ENCODE results near the gene SEC31A. TPM values are rescaled to one million over a fixed set of nuclear protein-coding genes. Genes with fewer than 3 reads are reported as not detected.
A peak's percentile ranks its signal among the peaks of the same experiment; 100 is the strongest.

SEC31A gene
- total and polyA plus RNA-seq, 7 donors, result 67.9 to 197 (median 121) TPM

DNA sequence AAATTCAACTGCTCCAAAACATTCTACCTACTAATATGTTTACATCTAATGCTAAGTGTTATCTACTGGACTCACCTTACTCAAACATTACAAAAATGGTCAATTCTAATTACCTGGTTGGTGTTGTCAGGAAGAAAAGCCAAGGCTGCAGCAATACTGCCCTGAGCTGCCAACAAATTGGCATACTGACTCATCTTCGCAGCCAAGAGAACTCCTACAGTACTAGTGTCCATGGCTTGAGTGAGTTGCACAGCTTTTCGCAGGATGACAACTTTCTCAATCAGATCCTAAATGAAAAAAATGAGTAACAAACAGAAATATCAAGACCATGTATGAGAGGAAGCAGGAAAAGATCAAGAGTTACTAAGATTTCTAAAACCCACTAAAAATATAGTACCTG, 39.6 kb downstream of the SEC31A start:
- DNase-seq, result no peak
- no peaks in the 10 kb centered on the region for H3K9me3 ChIP-seq
- H3K27ac ChIP-seq, result no peak overlapping the region
- TF ChIP-seq POLR2A (IDR thresholded peaks at IDR 0.05), result no peak
- TF ChIP-seq EP300 (IDR thresholded peaks at IDR 0.05), result no peak
- TF ChIP-seq POLR2AphosphoS5 (IDR thresholded peaks at IDR 0.05), result no peak
- TF ChIP-seq, protein P1, sequence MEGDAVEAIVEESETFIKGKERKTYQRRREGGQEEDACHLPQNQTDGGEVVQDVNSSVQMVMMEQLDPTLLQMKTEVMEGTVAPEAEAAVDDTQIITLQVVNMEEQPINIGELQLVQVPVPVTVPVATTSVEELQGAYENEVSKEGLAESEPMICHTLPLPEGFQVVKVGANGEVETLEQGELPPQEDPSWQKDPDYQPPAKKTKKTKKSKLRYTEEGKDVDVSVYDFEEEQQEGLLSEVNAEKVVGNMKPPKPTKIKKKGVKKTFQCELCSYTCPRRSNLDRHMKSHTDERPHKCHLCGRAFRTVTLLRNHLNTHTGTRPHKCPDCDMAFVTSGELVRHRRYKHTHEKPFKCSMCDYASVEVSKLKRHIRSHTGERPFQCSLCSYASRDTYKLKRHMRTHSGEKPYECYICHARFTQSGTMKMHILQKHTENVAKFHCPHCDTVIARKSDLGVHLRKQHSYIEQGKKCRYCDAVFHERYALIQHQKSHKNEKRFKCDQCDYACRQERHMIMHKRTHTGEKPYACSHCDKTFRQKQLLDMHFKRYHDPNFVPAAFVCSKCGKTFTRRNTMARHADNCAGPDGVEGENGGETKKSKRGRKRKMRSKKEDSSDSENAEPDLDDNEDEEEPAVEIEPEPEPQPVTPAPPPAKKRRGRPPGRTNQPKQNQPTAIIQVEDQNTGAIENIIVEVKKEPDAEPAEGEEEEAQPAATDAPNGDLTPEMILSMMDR (IDR thresholded peaks at IDR 0.05), result no peak
- no peaks in the 10 kb centered on the region for H3K4me1 ChIP-seq
- 95 to 98% methylated on average over 2 of the region's 2 CpGs for WGBS, 2 donors
- H3K4me3 ChIP-seq, result no peak overlapping the region
- peaks cover 18 to 99% (median 69%) of the 10 kb centered on the region in 4 donors for H3K36me3 ChIP-seq
- intact Hi-C loops (cut with DNase I), result no loop called here
- no peaks in the 10 kb centered on the region for H3K27me3 ChIP-seq

DNA sequence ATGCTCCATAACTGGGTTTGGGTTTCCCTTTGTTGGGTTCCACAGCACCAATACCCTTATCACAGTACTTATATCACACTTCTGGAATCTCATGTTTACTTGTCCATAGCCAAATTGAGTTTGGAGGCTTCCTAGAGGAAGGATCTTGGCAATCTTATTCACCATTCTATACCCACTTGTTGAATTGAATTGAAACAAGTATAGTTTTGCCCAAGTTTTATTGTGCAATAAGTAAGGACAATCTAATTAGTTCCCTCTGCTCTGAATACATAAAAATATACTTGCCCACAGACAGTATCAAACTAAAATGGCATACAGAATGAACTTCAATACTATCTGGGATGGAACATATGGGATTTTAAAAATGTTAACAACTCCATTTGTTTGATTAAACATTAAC, 40.3 kb downstream of the SEC31A start:
- no peaks in the 10 kb centered on the region for H3K4me1 ChIP-seq
- H3K27me3 ChIP-seq, result no peaks in the 10 kb centered on the region
- H3K27ac ChIP-seq, result no peak overlapping the region
- no peak overlapping the region for H3K4me3 ChIP-seq
- intact Hi-C loops (cut with DNase I), result no loop called here
- no peaks in the 10 kb centered on the region for H3K9me3 ChIP-seq
- H3K36me3 ChIP-seq, result peaks cover 18 to 93% (median 67%) of the 10 kb centered on the region in 4 donors
- DNase-seq, result no peak
- TF ChIP-seq, protein P1 (IDR thresholded peaks at IDR 0.05), result no peak
- TF ChIP-seq POLR2AphosphoS5 (IDR thresholded peaks at IDR 0.05) (no peak), EP300 (IDR thresholded peaks at IDR 0.05) (no peak), POLR2A (IDR thresholded peaks at IDR 0.05) (no peak)

DNA sequence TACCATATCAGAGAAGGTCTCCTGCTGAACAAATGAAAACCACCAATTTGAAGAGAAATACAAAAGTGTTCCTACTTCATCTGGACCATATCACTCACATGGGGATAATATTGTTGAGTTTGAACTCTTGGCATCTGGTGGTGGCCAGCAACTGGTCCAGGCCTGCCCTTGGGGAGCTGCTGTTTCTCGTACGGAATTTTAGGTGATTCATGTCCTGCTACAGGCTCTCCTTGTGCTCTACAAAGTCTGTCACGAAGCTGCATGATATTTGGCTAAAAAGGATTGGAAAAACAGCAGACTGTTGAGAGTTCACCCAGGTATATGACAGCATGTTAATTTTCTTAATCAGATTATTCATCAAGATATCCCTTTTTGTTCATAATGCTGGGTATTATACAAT, 42.2 kb downstream of the SEC31A start:
- no peak for TF ChIP-seq EP300 (IDR thresholded peaks at IDR 0.05)
- no peak for TF ChIP-seq POLR2AphosphoS5 (IDR thresholded peaks at IDR 0.05)
- TF ChIP-seq, protein P1 (IDR thresholded peaks at IDR 0.05), result no peak
- no peak for TF ChIP-seq POLR2A (IDR thresholded peaks at IDR 0.05)
- H3K4me3 ChIP-seq, result no peak overlapping the region
- peaks cover 23 to 88% (median 57%) of the 10 kb centered on the region in 4 donors for H3K36me3 ChIP-seq
- H3K27me3 ChIP-seq, result no peaks in the 10 kb centered on the region
- H3K9me3 ChIP-seq, result no peaks in the 10 kb centered on the region
- WGBS, 2 donors, result 93 to 96% methylated on average over 3 of the region's 3 CpGs
- no peaks in the 10 kb centered on the region for H3K4me1 ChIP-seq
- DNase-seq, result no peak
- no peak overlapping the region for H3K27ac ChIP-seq
- intact Hi-C loops (cut with DNase I), result no loop called here

DNA sequence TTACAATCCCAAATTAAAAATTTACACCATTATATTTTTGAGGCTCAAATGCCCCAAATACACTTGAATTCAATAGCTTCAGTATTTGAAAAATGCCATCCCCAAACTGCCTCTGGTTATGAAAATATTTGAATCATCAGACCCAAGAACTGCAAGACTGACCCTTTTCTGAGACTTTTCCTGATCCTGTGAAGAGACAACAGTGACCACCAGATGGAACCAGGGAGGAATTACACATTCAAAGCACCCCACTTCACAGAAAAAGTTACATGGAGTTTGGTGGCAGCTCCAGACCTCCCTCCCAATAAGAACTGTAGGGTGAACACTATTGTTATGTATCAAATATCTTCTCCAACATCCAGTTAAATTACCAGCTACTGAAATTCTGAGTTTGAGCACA, 48.4 kb downstream of the SEC31A start:
- intact Hi-C loops (cut with DNase I), result no loop called here
- no peak overlapping the region for H3K27ac ChIP-seq
- no peaks in the 10 kb centered on the region for H3K9me3 ChIP-seq
- TF ChIP-seq POLR2A (IDR thresholded peaks at IDR 0.05), result no peak
- no peak for TF ChIP-seq EP300 (IDR thresholded peaks at IDR 0.05)
- no peak for TF ChIP-seq POLR2AphosphoS5 (IDR thresholded peaks at IDR 0.05)
- TF ChIP-seq, protein P1 (IDR thresholded peaks at IDR 0.05), result no peak
- peaks cover 8 to 85% (median 37%) of the 10 kb centered on the region in 4 donors for H3K36me3 ChIP-seq
- no peak for DNase-seq
- H3K4me1 ChIP-seq, result peaks cover 0 to 18% (median 11%) of the 10 kb centered on the region in 4 donors
- no peaks in the 10 kb centered on the region for H3K27me3 ChIP-seq
- no peak overlapping the region for H3K4me3 ChIP-seq

DNA sequence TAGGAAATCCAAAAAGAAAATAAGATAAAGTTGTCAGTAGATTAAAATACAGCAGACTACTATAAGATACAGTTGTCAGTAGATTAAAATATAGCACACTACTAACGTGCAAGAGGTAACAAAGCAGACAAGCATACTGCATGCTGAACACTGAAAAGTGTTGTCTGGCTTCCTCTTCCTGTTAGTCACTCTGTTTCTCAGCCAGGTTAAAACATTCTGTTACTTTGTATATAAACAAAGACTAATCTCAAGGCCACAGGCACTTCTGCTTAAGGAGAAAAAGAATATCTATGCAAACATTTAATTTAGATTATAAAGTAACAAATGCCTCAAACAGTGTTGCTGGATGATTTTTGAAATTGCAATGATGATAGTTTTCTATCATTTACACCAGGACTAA, 51.3 kb downstream of the SEC31A start:
- TF ChIP-seq, protein P1 (IDR thresholded peaks at IDR 0.05), result no peak
- TF ChIP-seq EP300 (IDR thresholded peaks at IDR 0.05) (no peak), POLR2A (IDR thresholded peaks at IDR 0.05) (no peak), POLR2AphosphoS5 (IDR thresholded peaks at IDR 0.05) (no peak)
- no peak for DNase-seq
- Histone ChIP-seq H3K4me3 (no peak overlapping the region), H3K9me3 (no peaks in the 10 kb centered on the region), H3K27ac (peak overlapping the region; percentile 33 to 68 (median 50)), H3K36me3 (peaks cover 8 to 91% (median 32%) of the 10 kb centered on the region in 4 donors), H3K4me1 (peaks cover 0 to 23% (median 11%) of the 10 kb centered on the region in 4 donors), H3K27me3 (no peaks in the 10 kb centered on the region)
- intact Hi-C loops (cut with DNase I), result loop anchor here (10.0 kb wide), 1 partner anchor 45 kb away; no protein-coding TSS in a partner anchor
- WGBS, 2 donors, result 86 to 93% methylated on average over 1 of the region's 1 CpG

All from sigmoid colon (tissue), 7 donors.